CD8-positive, alpha-beta memory T cell (primary cell): ENCODE measurements around the gene ZNG1A. TPM values are rescaled to one million over a fixed set of nuclear protein-coding genes. Genes with fewer than 3 reads are reported as not detected.
A peak's percentile ranks its signal among the peaks of the same experiment; 100 is the strongest.
"Not testable (repeated sequence)": the region's sequence is repeated elsewhere in the genome, so short reads cannot be mapped to it uniquely, and the experiment has no call there.

ENCODE experiments used
- CTCF ChIA-PET: fragments of 350-600 bp; sonication (Branson Sonifier 250); formaldehyde crosslinking; loops from one replicate; lab custom pipeline; 2021; ENCODE audit warnings: antibody characterized with exemption; lab: Charles Lee
- POLR2A ChIA-PET: fragments of 350-600 bp; sonication (Branson Sonifier 250); formaldehyde crosslinking; loops from one replicate; lab custom pipeline; 2021; ENCODE audit warnings: antibody characterized with exemption; lab: Charles Lee
- DNase-seq, 5 donors: peaks; one replicate each; pipeline versions ENCODE4 v3.0.0 to v3.0.0-alpha.2; 2020 to 2022; ENCODE audit warnings: mixed read lengths in 1 of 5
- H3K27ac ChIP-seq: one replicate; pipeline ENCODE4 v1.7.0; 2013; ENCODE audit warnings: low read depth, mild to moderate bottlenecking, low read length, moderate library complexity
- H3K27me3 ChIP-seq: 2 replicates; pipeline ENCODE4 v1.7.0; 2013; ENCODE audit warnings: low read length, mild to moderate bottlenecking; ENCODE audit not compliant: insufficient read depth, poor library complexity, severe bottlenecking
- H3K36me3 ChIP-seq: 2 replicates; pipeline ENCODE4 v1.7.0; 2013; ENCODE audit warnings: mild to moderate bottlenecking, low read length, moderate library complexity; ENCODE audit not compliant: insufficient read depth
- H3K4me1 ChIP-seq: 2 replicates; pipeline ENCODE4 v1.7.0; 2013; ENCODE audit warnings: mild to moderate bottlenecking, low read length, moderate library complexity; ENCODE audit not compliant: insufficient read depth
- H3K4me3 ChIP-seq: 2 replicates; pipeline ENCODE4 v1.7.0; 2013; ENCODE audit warnings: mild to moderate bottlenecking, low read length
- H3K9me3 ChIP-seq: 2 replicates; pipeline ENCODE4 v1.7.0; 2013; ENCODE audit warnings: mild to moderate bottlenecking, low read length
- H3K27ac Mint-ChIP-seq, 8 donors: one replicate each; pipeline ENCODE4 v1.8.0; 2020 to 2021; ENCODE audit warnings: mixed read lengths in 8 of 8, mild to moderate bottlenecking in 6 of 8, inconsistent platforms in 3 of 8, moderate library complexity in 3 of 8
- H3K27me3 Mint-ChIP-seq, 2 donors: one replicate each; pipeline ENCODE4 v1.8.0; 2020 to 2021; ENCODE audit warnings: mixed read lengths in 2 of 2, mild to moderate bottlenecking in 1 of 2, moderate library complexity in 1 of 2
- H3K36me3 Mint-ChIP-seq, 3 donors: one replicate each; pipeline ENCODE4 v1.8.0; 2020 to 2021; ENCODE audit warnings: mixed read lengths in 3 of 3, inconsistent platforms in 1 of 3, mild to moderate bottlenecking in 1 of 3
- H3K4me1 Mint-ChIP-seq, 3 donors: one replicate each; pipeline ENCODE4 v1.8.0; 2020 to 2021; ENCODE audit warnings: mixed read lengths in 3 of 3, inconsistent platforms in 1 of 3, mild to moderate bottlenecking in 1 of 3
- H3K4me3 Mint-ChIP-seq, 7 donors: one replicate each; pipeline ENCODE4 v1.8.0; 2020 to 2021; ENCODE audit warnings: mixed read lengths in 7 of 7, mild to moderate bottlenecking in 6 of 7, moderate library complexity in 4 of 7, inconsistent platforms in 2 of 7
- H3K9me3 Mint-ChIP-seq, 5 donors: one replicate each; pipeline ENCODE4 v1.8.0; 2020 to 2022; ENCODE audit warnings: mixed read lengths in 5 of 5, mild to moderate bottlenecking in 3 of 5, moderate library complexity in 2 of 5, inconsistent platforms in 1 of 5
- polyA plus RNA-seq: library from polyadenylated mRNA; unstranded; fragments of 300-500 nt; fragmentation: Illumina TruSeq; gene quantifications from one replicate; pipeline ENCODE4 v1.2.3, GENCODE V29; 2021
- total RNA-seq, 2 experiments: library from RNA; stranded (reverse); gene quantifications; one replicate each; pipeline ENCODE4 v1.2.3, GENCODE V29; 2021

The ZNG1A gene
- total and polyA plus RNA-seq, 3 experiments from 2014 or later: 17.5 to 50.1 (median 47.3) TPM

GRCh38 chr9:212297-212696 lies 33.4 kb upstream of the ZNG1A start:
- no peaks in the 10 kb centered on the region for H3K9me3 ChIP-seq

GRCh38 chr9:211557-211956 lies 32.7 kb upstream of the ZNG1A start:
- H3K4me3 Mint-ChIP-seq: no peak overlapping the region
- H3K4me3 ChIP-seq: no peak overlapping the region
- CTCF ChIA-PET: no interaction called here
- no peak for DNase-seq
- peaks cover 13% of the 10 kb centered on the region for H3K4me1 ChIP-seq
- no peaks in the 10 kb centered on the region for H3K27me3 ChIP-seq
- no peak overlapping the region for H3K27ac ChIP-seq
- H3K9me3 Mint-ChIP-seq: no peaks in the 10 kb centered on the region
- H3K36me3 ChIP-seq: no peaks in the 10 kb centered on the region
- no peak overlapping the region for H3K27ac Mint-ChIP-seq
- POLR2A ChIA-PET: no interaction called here
- no peaks in the 10 kb centered on the region for H3K27me3 Mint-ChIP-seq
- no peaks in the 10 kb centered on the region for H3K9me3 ChIP-seq
- peaks cover 0 to 1% (median 0%) of the 10 kb centered on the region in 3 donors for H3K36me3 Mint-ChIP-seq
- H3K4me1 Mint-ChIP-seq: peaks cover 11 to 18% (median 14%) of the 10 kb centered on the region in 3 donors

More at GRCh38 chr9:212297-212696, 33.4 kb upstream of the ZNG1A start:
- H3K4me3 ChIP-seq: no peak overlapping the region
- Mint-ChIP-seq H3K27me3 (no peaks in the 10 kb centered on the region), H3K36me3 (peaks cover 0 to 1% (median 0%) of the 10 kb centered on the region in 3 donors), H3K27ac (no peak overlapping the region), H3K9me3 (no peaks in the 10 kb centered on the region), H3K4me1 (peaks cover 15 to 26% (median 21%) of the 10 kb centered on the region in 3 donors), H3K4me3 (no peak overlapping the region)
- H3K36me3 ChIP-seq: no peaks in the 10 kb centered on the region
- H3K4me1 ChIP-seq: peaks cover 13% of the 10 kb centered on the region
- ChIA-PET POLR2A (no interaction called here), CTCF (no interaction called here)
- DNase-seq: no peak
- no peak overlapping the region for H3K27ac ChIP-seq
- H3K27me3 ChIP-seq: no peaks in the 10 kb centered on the region

- Histone ChIP-seq H3K27ac (no peak overlapping the region), H3K4me3 (no peak overlapping the region), H3K36me3 (no peaks in the 10 kb centered on the region), H3K4me1 (peaks cover 9% of the 10 kb centered on the region), H3K27me3 (no peaks in the 10 kb centered on the region), H3K9me3 (no peaks in the 10 kb centered on the region)
- Mint-ChIP-seq H3K27ac (no peak overlapping the region), H3K9me3 (no peaks in the 10 kb centered on the region), H3K27me3 (no peaks in the 10 kb centered on the region), H3K4me1 (peaks cover 9 to 15% (median 11%) of the 10 kb centered on the region in 3 donors), H3K36me3 (peaks cover 0 to 1% (median 0%) of the 10 kb centered on the region in 3 donors), H3K4me3 (no peak overlapping the region)
- DNase-seq: no peak
- ChIA-PET CTCF (no interaction called here), POLR2A (no interaction called here)
Measured at GRCh38 chr9:211036-211435, 32.2 kb upstream of the ZNG1A start.

- Histone ChIP-seq H3K4me1 (no peaks in the 10 kb centered on the region), H3K36me3 (no peaks in the 10 kb centered on the region), H3K27me3 (no peaks in the 10 kb centered on the region), H3K4me3 (no peak overlapping the region), H3K9me3 (no peaks in the 10 kb centered on the region), H3K27ac (no peak overlapping the region)
- Mint-ChIP-seq H3K9me3 (no peaks in the 10 kb centered on the region), H3K4me3 (no peak overlapping the region), H3K27ac (peak overlapping the region in 1 of 8 donors; percentile 4), H3K4me1 (peaks cover 0 to 3% (median 0%) of the 10 kb centered on the region in 3 donors), H3K36me3 (no peaks in the 10 kb centered on the region), H3K27me3 (peaks cover 0 to 4% of the 10 kb centered on the region in 2 donors)
- POLR2A ChIA-PET: no interaction called here
- DNase-seq: no peak
- CTCF ChIA-PET: no interaction called here
Measured at GRCh38 chr9:209143-209758, 30.4 kb upstream of the ZNG1A start.

GRCh38 chr9:206481-206880 lies 27.6 kb upstream of the ZNG1A start:
- Mint-ChIP-seq H3K27me3 (peaks cover 0 to 12% of the 10 kb centered on the region in 2 donors), H3K4me1 (no peaks in the 10 kb centered on the region), H3K36me3 (no peaks in the 10 kb centered on the region), H3K27ac (peak overlapping the region in 1 of 8 donors; percentile 54), H3K9me3 (no peaks in the 10 kb centered on the region), H3K4me3 (no peak overlapping the region)
- ChIA-PET CTCF (interaction anchor here (0.7 kb wide), 1 partner anchor 8 kb away, joined by 3 read pairs; the partner anchor contains the start of gene DOCK8), POLR2A (no interaction called here)
- no peak overlapping the region for H3K27ac ChIP-seq
- H3K27me3 ChIP-seq: no peaks in the 10 kb centered on the region
- no peaks in the 10 kb centered on the region for H3K9me3 ChIP-seq
- no peak overlapping the region for H3K4me3 ChIP-seq
- H3K4me1 ChIP-seq: no peaks in the 10 kb centered on the region
- H3K36me3 ChIP-seq: no peaks in the 10 kb centered on the region
- no peak for DNase-seq

- H3K27me3 Mint-ChIP-seq, H3K4me1 ChIP-seq, H3K4me3 ChIP-seq, DNase-seq, CTCF ChIA-PET, POLR2A ChIA-PET, H3K9me3 Mint-ChIP-seq, H3K36me3 ChIP-seq, H3K27me3 ChIP-seq, H3K27ac Mint-ChIP-seq, H3K36me3 Mint-ChIP-seq, H3K4me3 Mint-ChIP-seq, H3K4me1 Mint-ChIP-seq, H3K27ac ChIP-seq, H3K9me3 ChIP-seq: not testable (repeated sequence)
Measured at GRCh38 chr9:199601-200000, 20.7 kb upstream of the ZNG1A start.

- H3K36me3 ChIP-seq, H3K27ac ChIP-seq, H3K27me3 ChIP-seq, H3K4me3 ChIP-seq, POLR2A ChIA-PET, H3K9me3 Mint-ChIP-seq, H3K36me3 Mint-ChIP-seq, H3K4me1 ChIP-seq, H3K9me3 ChIP-seq, CTCF ChIA-PET, H3K27me3 Mint-ChIP-seq: not testable (repeated sequence)
- H3K4me1 Mint-ChIP-seq: peaks cover 2 to 13% (median 5%) of the 10 kb centered on the region in 3 donors
- DNase-seq: peak in 4 of 5 donors; percentile 6 to 49 (median 12)
- peak overlapping the region in 6 of 7 donors; percentile 70 to 87 (median 82) for H3K4me3 Mint-ChIP-seq
- peak overlapping the region; percentile 82 to 97 (median 94) for H3K27ac Mint-ChIP-seq
Measured at GRCh38 chr9:178140-178825, 573 bp downstream of the ZNG1A start.

GRCh38 chr9:169757-170156 lies 9.1 kb downstream of the ZNG1A start:
- H3K9me3 ChIP-seq, H3K4me1 ChIP-seq, CTCF ChIA-PET, POLR2A ChIA-PET, H3K4me3 ChIP-seq, H3K27me3 ChIP-seq, H3K4me3 Mint-ChIP-seq, H3K4me1 Mint-ChIP-seq, H3K9me3 Mint-ChIP-seq, DNase-seq, H3K27ac ChIP-seq, H3K27ac Mint-ChIP-seq, H3K36me3 ChIP-seq, H3K27me3 Mint-ChIP-seq: not testable (repeated sequence)
- peaks cover 0 to 10% (median 2%) of the 10 kb centered on the region in 3 donors for H3K36me3 Mint-ChIP-seq
